Stimulated activated CD4-positive, alpha-beta T cell treated with anti-CD3 and anti-CD28 coated beads, Interleukin-2, amount 100 ng/mL, for 24 hours (primary cell): Measurements from ENCODE around the gene ZNF732.
"Not testable (repeated sequence)": the region's sequence is repeated elsewhere in the genome, so short reads cannot be mapped to it uniquely, and the experiment has no call there.

Experiments used
- DNase-seq, 2 donors: peaks; one replicate each; pipeline ENCODE4 v3.0.0-alpha.2; 2020

The ZNF732 gene

GRCh38 chr4:253936-254756 is 51.1 kb downstream of the ZNF732 start:
- DNase-seq: no peak

DNA sequence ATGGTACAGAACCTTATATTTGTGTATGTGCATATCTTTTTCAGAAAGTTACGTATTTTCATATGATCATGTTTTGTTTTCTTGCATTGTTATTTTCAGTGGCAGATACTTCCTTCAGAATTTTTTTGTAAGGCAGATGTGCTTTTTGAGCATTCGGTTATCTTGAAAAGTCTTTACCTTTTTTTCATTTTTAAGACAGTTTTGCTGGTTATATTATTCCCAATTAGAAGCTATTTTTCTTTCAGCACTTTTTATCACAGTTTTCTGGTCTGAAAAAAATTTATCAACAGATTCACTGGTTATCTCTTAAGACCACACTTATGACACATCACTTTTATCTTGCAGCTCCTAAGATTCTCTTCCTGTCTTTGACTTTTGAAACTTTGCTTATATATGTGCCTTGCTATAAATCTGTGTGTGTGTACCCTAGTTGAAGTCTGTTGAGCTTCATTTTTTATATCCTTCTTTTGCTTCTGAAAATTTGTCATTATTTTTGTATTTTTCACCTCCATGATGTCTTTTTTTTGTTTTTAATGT is 53.1 kb downstream of the ZNF732 start:
- no peak for DNase-seq

GRCh38 chr4:244471-244870 is 60.8 kb downstream of the ZNF732 start:
- DNase-seq: peak; percentile 43 to 68

DNA sequence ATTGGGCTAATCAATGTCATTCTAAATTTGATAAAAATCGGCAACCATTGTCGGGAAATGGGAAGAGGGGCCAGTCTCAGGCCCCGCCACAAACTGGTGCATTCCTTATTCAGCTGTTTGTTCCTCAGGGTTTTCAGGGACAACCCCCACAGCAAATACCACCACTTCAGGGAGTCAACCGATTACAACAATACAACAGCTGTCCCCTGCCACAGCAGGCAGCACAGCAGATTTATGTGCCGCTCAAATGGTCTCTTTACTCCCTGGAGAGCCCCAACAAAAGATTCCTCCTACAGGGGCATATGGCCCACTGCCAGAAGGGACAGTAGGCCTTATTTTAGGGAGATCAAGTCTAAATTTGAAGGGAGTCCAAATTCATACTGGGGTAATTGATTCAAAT is 61.8 kb downstream of the ZNF732 start:
- DNase-seq: no peak

- peak; percentile 52 to 64 for DNase-seq
Observed at GRCh38 chr4:242121-242848, 63.0 kb downstream of the ZNF732 start.

GRCh38 chr4:241411-241810 is 63.9 kb downstream of the ZNF732 start:
- DNase-seq: not testable (repeated sequence)

GRCh38 chr4:236028-236427 is 69.2 kb downstream of the ZNF732 start:
- no peak for DNase-seq

DNA sequence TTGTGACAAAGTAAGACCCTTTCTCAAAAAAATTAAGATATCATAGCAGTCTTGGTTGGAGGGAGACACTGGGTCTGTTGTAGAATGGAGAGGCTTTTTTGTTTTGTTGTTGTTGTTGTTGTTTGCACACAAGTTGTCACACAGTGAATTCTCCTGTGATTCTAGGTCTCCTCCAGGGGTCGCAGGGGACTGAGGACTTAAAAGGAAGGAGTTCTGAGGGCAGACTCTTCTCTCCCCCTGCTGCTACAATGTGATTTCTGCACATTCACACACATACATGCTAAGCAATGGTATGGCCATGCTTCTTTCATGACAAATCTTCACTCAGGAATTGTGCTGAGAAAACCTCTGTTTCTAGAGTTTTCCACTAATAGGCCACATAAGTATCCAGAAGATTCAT is 71.1 kb downstream of the ZNF732 start:
- DNase-seq: no peak

DNA sequence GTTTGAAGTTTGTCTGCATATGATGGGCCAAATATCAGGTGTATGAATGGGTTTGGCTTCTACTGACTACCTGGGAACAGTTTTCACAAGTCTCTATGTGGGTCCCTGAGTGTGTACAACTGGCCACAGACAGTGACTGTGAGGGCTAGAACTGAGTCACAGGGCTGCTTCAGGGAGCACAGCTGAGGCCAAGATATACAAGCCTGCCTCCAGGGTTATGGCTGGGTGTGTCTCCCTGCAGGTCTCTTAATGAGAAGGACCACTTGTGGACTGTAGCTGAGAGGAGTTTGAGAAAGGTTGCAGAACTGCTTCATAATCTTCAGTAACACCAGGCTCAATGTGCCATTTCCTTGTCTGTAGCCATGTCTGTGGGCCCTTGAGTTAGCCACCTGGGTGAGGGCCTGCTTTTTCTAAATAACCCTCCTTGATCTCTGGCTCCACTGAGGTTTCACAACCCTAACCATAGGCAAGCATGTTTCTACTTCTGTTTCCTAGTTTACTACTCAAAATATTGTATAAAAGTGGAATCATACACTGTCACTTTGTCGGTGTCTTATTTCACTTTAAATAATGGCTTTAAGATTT is 81.3 kb downstream of the ZNF732 start:
- no peak for DNase-seq
